ENCODE data around the gene POLR2E.
A peak's percentile ranks its signal among the peaks of the same experiment; 100 is the strongest.
"Not testable (repeated sequence)": the region's sequence is repeated elsewhere in the genome, so short reads cannot be mapped to it uniquely, and the experiment has no call there.

POLR2E gene

DNA sequence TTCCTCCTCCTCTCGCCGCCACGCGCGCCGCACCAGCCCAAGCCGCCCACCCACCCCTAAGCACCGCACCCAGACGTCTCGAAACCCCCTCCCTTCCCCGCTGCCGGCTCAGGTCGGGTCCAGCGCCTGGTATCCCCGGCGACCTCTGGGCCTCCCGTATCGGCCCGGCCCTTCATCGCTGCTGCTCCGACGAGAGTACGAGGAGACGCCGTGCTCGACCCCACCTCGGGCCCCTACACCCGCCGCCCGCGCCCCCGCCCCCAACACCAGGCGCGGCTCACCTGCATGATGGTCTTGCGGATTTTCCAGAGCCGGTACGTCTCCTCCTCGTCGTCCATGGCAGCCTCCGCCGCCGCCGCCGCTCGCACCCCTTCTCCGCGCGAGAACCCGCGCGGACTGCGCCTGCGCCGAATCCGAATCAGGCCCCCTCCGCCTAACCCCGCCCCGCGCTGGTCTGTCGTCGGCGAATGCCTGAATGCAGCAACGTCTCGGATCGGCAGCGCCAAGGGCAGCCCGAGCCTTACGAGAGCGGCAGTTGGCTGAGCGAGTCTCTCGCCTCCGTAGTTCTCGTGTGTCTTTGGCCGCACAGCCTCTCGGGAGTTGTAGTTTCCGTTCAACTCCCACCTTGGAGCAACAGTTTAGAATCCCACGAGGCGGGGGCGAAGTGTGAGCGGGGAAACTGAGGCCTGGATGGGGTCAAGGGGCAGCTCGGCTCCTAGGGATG, at the start of gene POLR2E:
Gene POLR2E, minus strand, starts transcription at position 398 of the 724 bp plus-strand sequence. Its CDS starts 60 bp downstream, at position 338.
- peak; percentile 99 for DNase-seq (ENCODE audit: low read depth)

- DNase-seq (ENCODE audit: low read depth) = no peak
Observed at GRCh38 chr19:1144741-1145140, 49.6 kb upstream of the POLR2E start.

DNA sequence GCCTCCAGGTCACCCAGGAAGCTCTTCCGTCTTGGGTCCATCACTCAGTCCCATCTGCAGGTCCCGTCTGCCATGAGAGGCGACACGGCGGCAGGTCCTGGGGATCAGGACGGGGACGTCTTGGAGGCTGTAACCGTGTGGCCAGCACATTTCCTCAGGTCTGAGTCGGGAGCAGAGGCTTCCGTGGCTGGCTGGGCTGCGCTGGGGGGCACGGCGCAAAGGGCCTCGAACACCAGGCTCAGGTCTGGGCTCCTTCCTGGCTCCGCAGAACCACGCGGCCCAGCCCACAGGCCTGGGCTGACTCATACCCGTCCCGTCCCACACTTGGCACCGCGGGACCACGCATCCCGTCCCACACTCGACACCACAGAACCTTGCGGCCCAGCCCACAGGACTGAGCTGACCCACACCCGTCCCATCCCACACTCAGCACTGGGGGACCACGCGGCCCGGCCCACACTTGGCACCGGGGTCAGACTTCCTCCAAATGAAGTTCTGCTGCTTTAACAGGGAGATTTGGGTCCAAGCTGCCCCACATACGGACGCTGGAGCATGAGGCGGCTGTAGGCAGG, 48.7 kb upstream of the POLR2E start:
- no peak for DNase-seq (ENCODE audit: low read depth)

DNA sequence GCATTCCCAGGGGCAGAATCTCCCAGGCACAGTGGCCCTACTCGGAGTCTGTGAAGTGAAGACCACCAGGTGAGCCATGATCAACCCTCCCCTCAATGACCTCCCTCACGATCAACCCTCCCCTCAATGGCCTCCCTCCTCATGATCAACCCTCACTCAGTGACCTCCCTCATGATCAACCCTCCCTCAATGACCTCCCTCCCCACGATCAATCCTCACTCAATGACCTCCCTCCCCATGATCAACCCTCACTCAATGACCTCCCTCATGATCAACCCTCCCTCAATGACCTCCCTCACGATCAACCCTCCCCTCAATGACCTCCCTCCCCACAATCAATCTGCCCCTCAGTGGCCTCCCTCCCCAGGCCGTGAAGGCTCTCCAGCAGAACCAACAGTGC, 46.8 kb upstream of the POLR2E start:
- DNase-seq (ENCODE audit: low read depth) = no peak

DNA sequence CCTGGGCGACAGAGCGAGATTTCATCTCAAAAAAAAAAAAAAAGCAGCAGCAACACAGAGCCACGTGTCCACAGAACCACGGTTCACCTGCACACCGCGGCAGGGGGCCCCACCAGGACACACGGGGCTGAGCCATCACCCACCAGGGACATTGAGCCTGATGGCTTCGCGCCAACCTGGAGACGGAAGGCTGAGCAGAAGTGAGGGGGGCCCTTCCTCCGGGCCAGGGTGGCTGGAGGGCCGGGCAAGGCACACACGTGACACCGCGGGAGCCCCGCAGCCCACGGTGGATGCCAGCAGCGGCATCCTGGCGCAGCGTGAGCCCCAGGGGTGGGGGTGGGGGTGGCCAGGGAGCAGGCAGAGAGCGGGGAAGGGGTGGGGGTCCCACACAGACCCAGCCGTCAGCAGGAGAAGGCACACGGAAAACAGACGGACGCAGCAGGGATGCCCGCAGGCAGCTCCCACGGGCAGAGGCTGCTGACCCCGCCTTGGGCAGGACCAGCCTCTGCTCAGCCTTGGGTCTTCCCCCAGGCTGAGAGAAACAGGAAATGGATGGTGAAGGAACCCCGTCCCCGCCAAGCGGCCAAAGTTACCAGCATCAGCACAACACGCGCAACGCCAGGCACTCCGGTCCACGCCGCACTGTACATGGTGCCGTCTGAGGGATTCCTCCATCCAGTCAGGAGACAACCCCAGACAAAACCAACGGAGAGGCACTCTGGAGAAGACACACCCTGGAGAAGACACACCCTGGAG, 45.3 kb upstream of the POLR2E start:
- no peak for DNase-seq (ENCODE audit: low read depth)

GRCh38 chr19:1139126-1139525, 44.0 kb upstream of the POLR2E start:
- DNase-seq (ENCODE audit: low read depth) = no peak

GRCh38 chr19:1138121-1138520, 42.9 kb upstream of the POLR2E start:
- no peak for DNase-seq (ENCODE audit: low read depth)

DNA sequence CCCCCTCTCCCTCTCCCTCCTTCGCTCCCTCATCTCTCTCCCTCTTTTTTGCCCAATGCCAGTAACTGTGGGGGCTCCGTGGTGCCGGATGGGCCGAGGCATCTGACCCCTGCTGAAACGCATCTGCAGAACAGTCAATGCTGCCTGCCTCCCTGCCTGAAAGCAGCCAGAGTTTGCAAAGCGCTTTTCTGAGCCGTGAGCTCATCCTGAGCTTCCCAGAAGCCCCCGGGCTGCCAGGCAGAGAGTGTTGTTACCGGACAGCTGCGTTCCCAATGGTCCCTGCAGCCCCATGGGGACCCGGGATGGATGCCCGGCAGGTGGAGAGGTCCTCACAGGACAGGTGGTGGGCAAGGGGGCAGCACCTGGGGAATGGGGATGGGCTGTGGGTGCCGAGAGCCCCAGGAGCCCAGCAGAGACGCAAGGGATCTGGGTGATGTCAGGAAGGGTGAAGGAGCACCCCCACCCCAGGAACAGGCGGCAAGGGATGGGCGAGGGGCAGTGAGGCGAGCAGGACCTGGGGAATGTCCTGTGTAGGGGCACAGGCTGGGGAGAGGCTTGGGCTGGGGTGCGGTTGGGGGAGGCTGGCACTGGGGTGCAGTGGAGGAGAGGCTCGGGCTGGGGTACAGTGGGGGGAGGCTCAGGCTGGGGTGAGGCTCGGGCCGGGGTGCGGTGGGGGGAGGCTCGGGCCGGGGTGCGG, 41.6 kb upstream of the POLR2E start:
- no peak for DNase-seq (ENCODE audit: low read depth)

- no peak for DNase-seq (ENCODE audit: low read depth)
Observed at GRCh38 chr19:1136201-1136600, 41.0 kb upstream of the POLR2E start.

GRCh38 chr19:1135454-1135853, 40.3 kb upstream of the POLR2E start:
- no peak for DNase-seq (ENCODE audit: low read depth)

DNA sequence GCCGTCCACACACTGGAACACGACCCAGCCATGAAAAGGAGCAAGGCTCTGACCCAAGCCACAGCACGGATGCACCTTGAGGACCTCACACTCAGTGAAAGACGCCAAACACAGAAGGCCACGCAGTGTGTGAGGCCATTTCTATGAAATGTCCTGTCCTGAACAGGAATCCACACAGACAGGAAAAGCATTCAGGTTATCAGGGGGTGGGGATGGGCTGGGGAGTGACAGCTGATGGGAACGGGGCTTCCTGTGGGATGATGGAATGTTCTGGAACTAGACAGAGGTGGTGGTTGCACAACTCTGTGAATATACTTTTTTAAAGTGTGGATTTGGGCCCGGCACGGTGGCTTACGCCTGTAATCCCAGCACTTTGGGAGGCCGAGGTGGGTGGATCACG, 39.3 kb upstream of the POLR2E start:
- DNase-seq (ENCODE audit: low read depth) = no peak

GRCh38 chr19:1133471-1133929, 38.3 kb upstream of the POLR2E start:
- DNase-seq (ENCODE audit: low read depth) = no peak

GRCh38 chr19:1132552-1133383, 37.6 kb upstream of the POLR2E start:
- no peak for DNase-seq (ENCODE audit: low read depth)

GRCh38 chr19:1131718-1132551, 36.8 kb upstream of the POLR2E start:
- peak; percentile 70 for DNase-seq (ENCODE audit: low read depth)

DNA sequence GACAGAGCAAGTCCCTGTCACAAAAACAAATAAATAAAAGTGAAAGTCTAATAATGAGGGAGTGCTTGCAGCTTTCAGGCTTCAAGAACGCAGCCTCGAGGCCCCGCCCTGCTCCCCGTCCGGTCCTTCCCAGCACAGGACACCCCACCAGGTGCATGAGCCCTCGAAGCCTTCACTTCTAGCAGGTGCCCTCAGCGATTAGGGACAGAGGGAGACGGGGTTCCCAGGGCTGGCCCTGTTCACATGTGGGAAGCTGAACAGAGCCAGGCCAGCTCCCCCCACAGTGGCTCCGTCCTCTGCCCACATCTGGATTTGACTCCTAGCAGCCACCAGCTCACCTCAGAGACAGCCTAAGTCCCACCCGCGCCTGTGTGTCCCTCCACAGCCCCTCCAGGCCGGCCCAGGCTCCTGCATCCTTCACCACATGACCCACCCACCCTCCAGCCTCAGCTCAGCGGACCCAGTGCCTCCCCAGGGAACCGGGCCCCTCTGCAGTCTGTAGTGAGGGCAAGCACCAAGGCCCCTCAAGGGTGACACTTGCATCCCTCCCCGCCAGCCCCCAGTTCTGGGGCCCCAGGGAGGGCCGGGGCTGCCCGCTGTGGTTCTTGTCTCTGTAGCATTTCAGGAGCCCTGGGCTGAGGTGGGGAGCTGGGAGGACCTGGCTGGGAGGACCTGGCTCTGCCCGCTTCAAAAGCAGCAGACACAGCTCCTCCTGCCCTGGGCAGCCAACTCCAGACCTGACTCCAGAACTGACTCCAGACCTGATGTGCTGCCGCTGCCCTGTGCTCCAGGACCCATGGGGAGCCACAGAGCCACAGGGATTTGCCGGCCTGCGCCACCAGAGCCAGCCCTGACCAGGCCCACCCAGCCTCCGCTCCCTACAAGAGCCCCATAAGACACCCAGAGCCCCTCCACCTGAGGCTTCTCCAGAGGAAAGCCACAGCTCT, 35.9 kb upstream of the POLR2E start:
- no peak for DNase-seq (ENCODE audit: low read depth)

DNA sequence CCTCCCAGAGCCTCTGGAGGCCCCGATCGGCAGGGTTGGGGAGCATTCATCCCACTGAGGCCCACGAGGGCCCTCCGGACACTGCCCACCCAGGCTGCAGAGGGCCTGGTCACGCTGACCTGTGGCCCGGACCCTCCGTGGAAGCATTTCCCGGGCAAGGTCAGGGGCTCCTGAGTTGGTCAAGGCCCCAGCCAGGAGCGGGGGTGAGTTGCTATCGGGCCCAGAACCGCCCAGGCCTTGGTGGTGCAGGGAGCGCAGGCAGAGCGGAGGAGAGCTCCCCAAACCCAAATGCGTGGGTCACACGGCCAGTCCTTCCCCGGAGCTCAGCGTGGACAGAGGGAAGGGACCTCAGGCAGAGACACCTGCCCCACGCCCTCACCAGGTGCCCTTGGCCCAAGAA, 34.4 kb upstream of the POLR2E start:
- DNase-seq (ENCODE audit: low read depth) = no peak

DNA sequence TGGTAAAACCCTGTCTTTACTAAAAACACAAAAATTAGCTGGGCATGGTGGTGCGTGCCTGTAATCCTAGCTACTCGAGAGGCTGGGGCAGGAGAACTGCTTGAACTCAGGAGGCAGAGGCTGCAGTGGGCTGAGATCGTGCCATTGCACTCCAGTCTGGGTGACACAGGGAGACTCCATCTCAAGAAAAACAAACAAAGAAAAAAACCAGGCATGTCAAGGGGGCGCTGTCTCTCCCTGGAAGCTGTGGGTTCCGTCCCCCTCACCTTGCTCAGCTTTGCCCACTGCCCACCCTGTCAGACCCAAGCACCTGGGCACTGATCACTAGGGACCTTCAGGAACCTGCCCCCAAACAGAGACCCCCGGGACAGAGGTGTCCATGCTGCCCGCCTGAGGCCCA, 33.9 kb upstream of the POLR2E start:
- DNase-seq (ENCODE audit: low read depth) = not testable (repeated sequence)

- no peak for DNase-seq (ENCODE audit: low read depth)
Observed at GRCh38 chr19:1128106-1128505, 32.9 kb upstream of the POLR2E start.

GRCh38 chr19:1126984-1127760, 32.0 kb upstream of the POLR2E start:
- DNase-seq (ENCODE audit: low read depth) = no peak

Data from stimulated activated CD8-positive, alpha-beta memory T cell treated with anti-CD3 and anti-CD28 coated beads, Interleukin-15, amount 100 ng/mL, for 24 hours (primary cell).